MM.1S (cell line): ENCODE data around the gene NFATC1.

Source experiments
- DNase-seq: peaks from one replicate; pipeline ENCODE4 v3.0.0-alpha.2; 2015
- H2AFZ ChIP-seq: fragments of 300-600 bp; sonication (generic); 2 replicates; pipeline ENCODE4 v1.6.0; 2016; ENCODE audit warnings: antibody characterized with exemption, low read length
- H3F3A ChIP-seq: fragments of 300-600 bp; sonication (generic); 2 replicates; pipeline ENCODE4 v1.6.1; 2016; ENCODE audit warnings: mild to moderate bottlenecking, antibody characterized with exemption, low read length, moderate library complexity, mixed read lengths; ENCODE audit not compliant: insufficient read depth
- H3K27ac ChIP-seq: fragments of 300-600 bp; sonication (generic); 2 replicates; pipeline ENCODE4 v1.5.1; 2016; ENCODE audit warnings: mild to moderate bottlenecking, low read length
- H3K27me3 ChIP-seq: fragments of 300-600 bp; sonication (generic); replicated peaks from 2 replicates; pipeline ENCODE4 v1.6.0; 2016; ENCODE audit warnings: low read length; ENCODE audit not compliant: insufficient read depth
- H3K36me3 ChIP-seq: fragments of 300-600 bp; sonication (generic); replicated peaks from 2 replicates; pipeline ENCODE4 v1.6.1; 2016; ENCODE audit warnings: mild to moderate bottlenecking, low read length, mixed read lengths; ENCODE audit not compliant: insufficient read depth
- H3K4me1 ChIP-seq: fragments of 300-600 bp; sonication (generic); 2 replicates; pipeline ENCODE4 v1.6.1; 2016; ENCODE audit warnings: low read length, mixed read lengths
- H3K4me2 ChIP-seq: fragments of 300-600 bp; sonication (generic); 2 replicates; pipeline ENCODE4 v1.6.0; 2016; ENCODE audit warnings: low read depth, low read length
- H3K4me3 ChIP-seq: fragments of 300-600 bp; sonication (generic); 2 replicates; pipeline ENCODE4 v1.5.1; 2016; ENCODE audit warnings: low read length, mixed read lengths
- H3K79me2 ChIP-seq: fragments of 300-600 bp; sonication (generic); 2 replicates; pipeline ENCODE4 v1.6.1; 2016; ENCODE audit warnings: mixed run types, low read length, mixed read lengths
- H3K9ac ChIP-seq: fragments of 300-600 bp; sonication (generic); 2 replicates; pipeline ENCODE4 v1.6.1; 2016; ENCODE audit warnings: low read length, mixed read lengths
- H3K9me2 ChIP-seq: fragments of 300-600 bp; sonication (generic); replicated peaks from 2 replicates; pipeline ENCODE4 v1.6.1; 2016; ENCODE audit warnings: mild to moderate bottlenecking, low read length, mixed read lengths; ENCODE audit not compliant: insufficient read depth
- H3K9me3 ChIP-seq: fragments of 300-600 bp; sonication (generic); replicated peaks from 2 replicates; pipeline ENCODE4 v1.6.1; 2016; ENCODE audit warnings: mild to moderate bottlenecking, low read length, mixed read lengths; ENCODE audit not compliant: insufficient read depth
- H4K20me1 ChIP-seq: fragments of 300-600 bp; sonication (generic); 2 replicates; pipeline ENCODE4 v1.6.1; 2016; ENCODE audit warnings: mild to moderate bottlenecking, low read length, moderate library complexity, mixed read lengths; ENCODE audit not compliant: insufficient read depth
- CTCF ChIP-seq: fragments of 300-600 bp; sonication (generic); IDR thresholded peaks from 2 replicates; pipeline ENCODE4 v1.5.1; 2016; ENCODE audit warnings: antibody characterized with exemption, low read length, mixed read lengths
- EZH2 ChIP-seq: fragments of 300-600 bp; sonication (generic); optimal IDR thresholded peaks from 2 replicates; pipeline ENCODE3; 2017; ENCODE audit warnings: low read depth, mild to moderate bottlenecking, antibody characterized with exemption, low read length, mixed read lengths
- EZH2phosphoT487 ChIP-seq: fragments of 300-600 bp; sonication (generic); IDR thresholded peaks from 2 replicates; pipeline ENCODE4 v1.6.1; 2018; ENCODE audit warnings: antibody characterized with exemption, low read length

NFATC1 gene

DNA sequence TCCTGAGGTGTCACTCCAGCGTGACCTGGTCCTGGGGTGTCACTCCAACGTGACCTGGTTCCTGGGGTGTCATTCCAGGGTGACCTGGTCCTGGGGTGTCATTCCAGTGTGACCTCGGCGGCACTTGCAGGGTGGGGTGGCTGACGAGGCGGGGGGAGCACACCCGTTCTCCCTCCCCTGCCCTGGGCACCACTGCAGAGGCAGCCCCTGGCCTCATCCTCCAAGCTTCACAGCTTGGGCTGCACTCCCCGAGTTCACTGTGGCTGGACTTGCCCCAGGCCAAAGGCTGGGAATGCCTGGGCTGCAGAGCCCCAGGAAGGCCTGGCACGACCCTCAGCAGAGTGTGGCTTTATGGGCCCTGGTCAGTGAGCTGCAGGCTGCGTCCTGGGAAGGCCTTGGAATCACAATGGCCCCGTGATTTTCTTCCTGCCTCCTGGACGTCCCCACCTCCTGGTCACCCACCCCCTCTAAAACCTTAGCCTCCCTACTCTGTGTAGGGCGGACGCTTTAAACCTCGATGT is 88.3 kb downstream of the NFATC1 start:
- Histone ChIP-seq H3K4me2 (no peak overlapping the region), H3K9ac (no peak overlapping the region), H3K36me3 (no peaks in the 10 kb centered on the region), H3K4me1 (no peaks in the 10 kb centered on the region), H3F3A (no peaks in the 10 kb centered on the region), H4K20me1 (no peaks in the 10 kb centered on the region), H3K9me2 (no peaks in the 10 kb centered on the region), H3K27me3 (no peaks in the 10 kb centered on the region), H3K79me2 (no peaks in the 10 kb centered on the region), H3K27ac (no peak overlapping the region), H3K4me3 (no peak overlapping the region), H2AFZ (no peak overlapping the region), H3K9me3 (no peaks in the 10 kb centered on the region)
- no peak for DNase-seq
- TF ChIP-seq EZH2phosphoT487: no peak
- TF ChIP-seq CTCF: no peak
- TF ChIP-seq EZH2: no peak

DNA sequence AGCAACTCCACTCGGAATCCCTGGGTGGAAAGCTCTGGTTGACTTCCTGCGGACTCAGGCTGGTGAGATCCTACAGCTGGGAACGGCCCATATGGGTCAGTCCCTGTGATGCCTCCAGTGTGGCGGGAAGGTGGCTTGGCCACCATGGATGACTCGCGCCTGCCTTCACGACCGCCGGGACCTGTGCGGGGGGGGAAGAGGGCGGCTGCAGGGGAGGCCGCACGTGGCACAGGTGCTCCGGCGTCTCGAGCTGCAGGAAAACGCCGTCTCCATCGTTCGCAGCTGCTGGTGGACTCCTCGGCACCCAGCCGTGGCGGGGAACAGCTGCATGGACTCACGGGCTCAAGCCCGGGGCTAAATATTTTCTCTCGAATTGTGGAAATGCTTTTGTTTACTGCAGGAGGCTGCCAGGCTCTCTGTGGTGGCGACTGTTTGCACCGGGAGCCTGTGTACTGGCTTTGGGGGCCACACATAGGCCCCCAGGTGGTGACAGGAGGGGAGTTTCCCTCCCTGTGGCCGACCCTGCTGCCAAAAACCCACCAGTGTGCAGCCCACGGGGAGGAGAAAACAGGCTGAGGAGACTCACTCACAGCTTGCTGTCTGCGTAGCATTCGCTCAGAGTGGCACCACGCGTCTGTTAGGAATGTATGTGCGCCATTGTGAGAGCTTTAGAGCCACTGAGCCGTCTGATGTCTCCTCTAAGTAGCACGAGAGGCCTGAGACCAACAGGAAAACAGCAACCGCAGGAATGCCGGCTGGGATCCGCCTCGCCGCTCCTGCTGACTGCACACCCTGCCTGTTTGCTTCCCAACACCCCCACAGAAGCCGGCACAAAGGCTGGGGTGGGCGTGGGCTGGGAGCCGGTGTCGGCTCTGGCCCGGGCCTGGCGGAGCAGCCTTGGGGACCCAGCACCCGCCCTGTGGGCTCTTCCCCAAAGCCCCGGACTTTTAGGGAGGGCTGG is 89.2 kb downstream of the NFATC1 start:
- no peaks in the 10 kb centered on the region for H3K9me3 ChIP-seq
- no peak for DNase-seq
- no peaks in the 10 kb centered on the region for H3K9me2 ChIP-seq
- H3K27ac ChIP-seq: no peak overlapping the region
- H3K27me3 ChIP-seq: no peaks in the 10 kb centered on the region
- no peak overlapping the region for H3K4me3 ChIP-seq
- no peaks in the 10 kb centered on the region for H4K20me1 ChIP-seq
- TF ChIP-seq EZH2phosphoT487 (no peak), EZH2 (no peak), CTCF (no peak)
- no peak overlapping the region for H3K9ac ChIP-seq
- no peak overlapping the region for H3K4me2 ChIP-seq
- H2AFZ ChIP-seq: no peak overlapping the region
- H3K79me2 ChIP-seq: no peaks in the 10 kb centered on the region
- H3K36me3 ChIP-seq: no peaks in the 10 kb centered on the region
- no peaks in the 10 kb centered on the region for H3F3A ChIP-seq
- no peaks in the 10 kb centered on the region for H3K4me1 ChIP-seq

GRCh38 chr18:79485788-79486355 is 90.1 kb downstream of the NFATC1 start:
- no peak overlapping the region for H2AFZ ChIP-seq
- no peaks in the 10 kb centered on the region for H3K79me2 ChIP-seq
- H3K9ac ChIP-seq: no peak overlapping the region
- no peak overlapping the region for H3K4me2 ChIP-seq
- H3K4me3 ChIP-seq: no peak overlapping the region
- DNase-seq: no peak
- H4K20me1 ChIP-seq: no peaks in the 10 kb centered on the region
- no peaks in the 10 kb centered on the region for H3K36me3 ChIP-seq
- no peaks in the 10 kb centered on the region for H3K27me3 ChIP-seq
- no peak overlapping the region for H3K27ac ChIP-seq
- H3F3A ChIP-seq: no peaks in the 10 kb centered on the region
- no peaks in the 10 kb centered on the region for H3K4me1 ChIP-seq
- TF ChIP-seq EZH2phosphoT487: no peak
- TF ChIP-seq CTCF: no peak
- no peak for TF ChIP-seq EZH2
- H3K9me3 ChIP-seq: no peaks in the 10 kb centered on the region
- no peaks in the 10 kb centered on the region for H3K9me2 ChIP-seq
